Esophagus squamous epithelium (tissue), 5 donors: ENCODE data around the gene BICD2. TPM values are rescaled to one million over a fixed set of nuclear protein-coding genes. Genes with fewer than 3 reads are reported as not detected.
A peak's percentile ranks its signal among the peaks of the same experiment; 100 is the strongest.

Experiments
- DNase-seq: peaks from one replicate; lab custom pipeline; 2025; lab: John Stamatoyannopoulos, UW
- H3K27ac ChIP-seq, 4 donors: fragments of 200-600 bp; sonication (generic); one replicate each; pipeline ENCODE4 v1.5.1; 2016 to 2019; ENCODE audit warnings: mild to moderate bottlenecking in 1 of 4
- H3K27me3 ChIP-seq, 4 donors: fragments of 200-600 bp; sonication (generic); 1 replicate in 3 of 4; 2 replicates in 1 of 4; pipeline versions ENCODE4 v1.5.1 to v1.6.0; 2017 to 2021; ENCODE audit warnings: antibody characterized with exemption in 1 of 4
- H3K36me3 ChIP-seq, 3 donors: fragments of 200-600 bp; sonication (generic); one replicate each; pipeline ENCODE4 v1.5.1; 2016 to 2019
- H3K4me1 ChIP-seq, 3 donors: fragments of 200-600 bp; sonication (generic); one replicate each; pipeline ENCODE4 v1.5.1; 2017 to 2019
- H3K4me3 ChIP-seq, 4 donors: fragments of 200-600 bp; sonication (generic); 1 replicate in 3 of 4; 2 replicates in 1 of 4; pipeline ENCODE4 v1.5.1; 2016 to 2019; ENCODE audit warnings: mild to moderate bottlenecking in 2 of 4, moderate library complexity in 1 of 4
- H3K9me3 ChIP-seq, 3 donors: fragments of 200-600 bp; sonication (generic); one replicate each; pipeline ENCODE4 v1.5.1; 2016 to 2019
- CTCF ChIP-seq, 6 experiments: fragments of 450-650 bp in 4 of 6; fragments of 200-600 bp in 2 of 6; sonication (generic) in 2 of 6; IDR thresholded peaks; one replicate each; pipeline ENCODE4 v1.5.1; 2016 to 2019; ENCODE audit warnings: antibody characterized with exemption in 6 of 6, mild to moderate bottlenecking in 4 of 6, moderate library complexity in 4 of 6
- POLR2A ChIP-seq, 4 donors: fragments of 450-650 bp; IDR thresholded peaks; one replicate each; pipeline ENCODE4 v1.6.1; 2017; ENCODE audit warnings: antibody characterized with exemption in 4 of 4, mild to moderate bottlenecking in 4 of 4, moderate library complexity in 3 of 4
- WGBS, 2 donors: methylation state at CpG; one replicate each; pipeline ENCODE4 v1.1.5; 2018; 5-methylcytosine and 5-hydroxymethylcytosine counted together
- intact Hi-C: fragments of 100-400 bp; cut with DNase I; formaldehyde crosslinking; loops from one replicate; pipeline ENCODE4 v1.15.0; 2022
- total RNA-seq, 4 donors: library from RNA; depleted of rRNA; stranded (reverse); fragments of >200 nt; gene quantifications; one replicate each; pipeline ENCODE4 v1.1.0, GENCODE V29; 2016
- donor health status: DM: yes; HTN: yes; CAD: no.

The BICD2 gene
- total RNA-seq, 4 donors from 2014 or later: 81.7 to 116 (median 91.1) TPM

DNA sequence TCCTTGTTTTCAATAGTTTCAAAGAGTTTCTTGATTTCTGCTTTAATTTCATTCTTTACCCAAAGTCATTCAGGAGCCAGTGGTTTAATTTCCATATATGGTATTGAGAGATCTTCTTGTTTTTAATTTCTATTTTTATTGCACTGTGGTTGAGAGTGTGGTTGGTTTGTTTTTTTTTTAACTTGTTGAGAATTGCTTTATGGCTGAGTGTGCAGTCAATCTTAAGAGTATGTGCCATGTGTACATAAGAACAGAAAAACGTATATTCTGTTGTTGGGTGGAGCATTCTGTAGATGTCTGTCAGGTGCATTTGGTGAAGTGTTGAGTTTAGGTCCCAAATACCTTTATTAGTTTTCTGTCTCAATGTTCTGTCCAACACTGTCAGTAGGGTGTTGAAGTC lies 68.0 kb downstream of the BICD2 start:
- Histone ChIP-seq H3K9me3 (peaks cover 0 to 47% (median 10%) of the 10 kb centered on the region in 3 donors), H3K27me3 (no peaks in the 10 kb centered on the region), H3K4me1 (no peaks in the 10 kb centered on the region), H3K36me3 (no peaks in the 10 kb centered on the region), H3K27ac (no peak overlapping the region), H3K4me3 (no peak overlapping the region)
- TF ChIP-seq CTCF (IDR thresholded peaks at IDR 0.05) (no peak), POLR2A (IDR thresholded peaks at IDR 0.05) (no peak)
- WGBS, 2 donors: 33 to 41% methylated on average over 1 of the region's 1 CpG
- intact Hi-C loops: no loop called here
- no peak for DNase-seq

DNA sequence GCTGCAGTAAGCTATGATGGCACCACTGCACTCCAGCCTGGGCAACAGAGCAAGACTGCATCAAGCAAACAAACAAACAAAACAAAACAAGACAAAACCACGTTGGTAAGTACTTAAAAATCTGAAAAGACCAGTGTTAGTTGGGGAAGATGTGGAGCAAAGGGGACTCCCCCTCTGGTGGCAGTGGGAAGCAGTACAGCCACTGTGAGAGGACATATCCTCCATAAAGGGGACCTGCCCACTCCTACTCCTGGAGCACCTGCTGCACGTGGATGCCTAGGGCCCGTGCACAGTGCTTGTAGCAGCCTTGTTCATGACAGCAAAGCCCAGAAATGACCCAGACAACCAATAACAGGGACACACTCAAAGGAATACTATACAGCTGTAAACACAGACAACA lies 77.7 kb downstream of the BICD2 start:
- no peak for TF ChIP-seq POLR2A (IDR thresholded peaks at IDR 0.05)
- peak in 1 of 6 experiments; percentile 20 for TF ChIP-seq CTCF (IDR thresholded peaks at IDR 0.05)
- Histone ChIP-seq H3K27ac (no peak overlapping the region), H3K27me3 (no peaks in the 10 kb centered on the region), H3K9me3 (peaks cover 0 to 27% (median 13%) of the 10 kb centered on the region in 3 donors), H3K4me1 (peaks cover 4 to 20% (median 4%) of the 10 kb centered on the region in 3 donors), H3K36me3 (no peaks in the 10 kb centered on the region), H3K4me3 (no peak overlapping the region)
- DNase-seq: no peak
- intact Hi-C loops: no loop called here
- WGBS, 2 donors: 53 to 69% methylated on average over 3 of the region's 3 CpGs

- peaks cover 0 to 4% (median 0%) of the 10 kb centered on the region in 4 donors for H3K27me3 ChIP-seq
- intact Hi-C loops: no loop called here
- H3K4me3 ChIP-seq: no peak overlapping the region
- no peaks in the 10 kb centered on the region for H3K36me3 ChIP-seq
- no peak for TF ChIP-seq CTCF (IDR thresholded peaks at IDR 0.05)
- no peak for TF ChIP-seq POLR2A (IDR thresholded peaks at IDR 0.05)
- no peak for DNase-seq
- H3K9me3 ChIP-seq: peaks cover 0 to 7% (median 0%) of the 10 kb centered on the region in 3 donors
- peak overlapping the region in 1 of 4 donors; percentile 17 for H3K27ac ChIP-seq
- H3K4me1 ChIP-seq: peaks cover 9 to 39% (median 9%) of the 10 kb centered on the region in 3 donors
- WGBS, 2 donors: 50 to 61% methylated on average over 4 to 5 of the region's 5 CpGs
These were observed 79.6 kb downstream of the BICD2 start for GRCh38 chr9:92685022-92685421.

DNA sequence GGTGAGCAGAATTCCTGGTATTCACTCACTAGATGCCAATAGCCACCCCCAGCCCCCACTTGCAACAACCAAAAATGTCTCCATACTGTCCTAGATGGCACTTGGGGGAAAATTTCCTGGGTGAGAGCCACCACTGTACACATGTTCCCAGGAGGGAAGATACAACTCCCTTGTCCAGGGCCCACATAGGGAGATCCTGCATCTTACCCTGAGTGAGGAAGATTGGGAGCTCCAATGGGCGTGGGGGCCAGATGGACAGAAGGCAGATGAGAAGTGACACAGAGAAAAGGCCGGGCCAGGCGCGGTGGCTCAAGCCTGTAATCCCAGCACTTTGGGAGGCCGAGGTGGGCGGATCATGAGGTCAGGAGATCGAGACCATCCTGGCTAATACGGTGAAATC lies 82.4 kb downstream of the BICD2 start:
- Histone ChIP-seq H3K36me3 (no peaks in the 10 kb centered on the region), H3K4me3 (no peak overlapping the region), H3K4me1 (peaks cover 15 to 67% (median 26%) of the 10 kb centered on the region in 3 donors), H3K27me3 (peaks cover 0 to 4% (median 0%) of the 10 kb centered on the region in 4 donors), H3K27ac (peak overlapping the region; percentile 89 to 96 (median 94)), H3K9me3 (no peaks in the 10 kb centered on the region)
- no peak for TF ChIP-seq POLR2A (IDR thresholded peaks at IDR 0.05)
- 96 to 98% methylated on average over 5 to 8 of the region's 8 CpGs for WGBS, 2 donors
- intact Hi-C loops: no loop called here
- no peak for DNase-seq

DNA sequence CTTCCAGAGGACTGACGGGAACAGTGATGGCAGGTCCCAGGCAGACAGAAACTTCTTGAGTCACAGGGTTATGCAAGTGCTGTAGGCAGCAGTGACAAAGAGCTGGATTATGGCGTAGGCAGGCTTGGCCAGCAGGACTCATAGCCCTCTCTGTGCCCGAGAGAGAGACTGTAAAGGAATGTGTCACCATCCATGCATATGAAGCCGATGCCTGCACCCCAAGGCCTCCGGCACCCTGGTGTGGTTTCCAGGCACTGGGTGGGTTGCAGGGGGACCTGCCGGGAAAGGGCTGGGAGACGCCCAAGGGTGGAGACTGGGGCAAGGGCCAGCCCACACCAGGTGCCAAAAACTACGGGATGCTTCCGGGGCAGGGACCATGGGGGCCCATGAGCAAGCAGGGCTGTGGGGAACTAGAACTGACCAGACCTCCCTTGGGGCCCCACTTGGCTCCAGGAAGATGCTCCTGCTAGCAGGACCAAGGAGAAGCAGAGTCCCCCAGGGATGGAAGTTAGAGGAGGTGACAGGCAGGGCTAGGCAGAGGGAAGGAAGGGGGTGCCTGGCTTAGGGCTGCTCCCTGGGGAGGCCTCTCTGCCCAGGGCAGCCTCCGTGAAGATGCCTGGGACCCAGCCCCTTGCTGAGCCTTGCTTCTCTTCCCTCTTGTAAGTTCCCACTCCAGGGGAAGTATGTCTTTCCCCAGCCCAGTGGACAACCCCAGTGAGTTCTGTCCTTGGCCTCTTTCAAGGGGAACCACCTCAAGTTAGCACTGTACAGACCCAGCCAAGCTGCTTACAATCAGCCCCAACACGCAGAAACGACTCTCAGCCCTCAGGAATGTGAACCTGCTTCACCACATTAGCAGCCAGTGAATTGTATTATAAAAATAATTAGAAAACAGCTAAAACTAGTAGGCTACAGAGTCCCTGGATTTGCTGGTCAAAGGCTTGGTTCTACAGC lies 84.2 kb downstream of the BICD2 start:
- H3K4me3 ChIP-seq: no peak overlapping the region
- H3K4me1 ChIP-seq: peaks cover 15 to 82% (median 32%) of the 10 kb centered on the region in 3 donors
- intact Hi-C loops: no loop called here
- peaks cover 0 to 4% (median 0%) of the 10 kb centered on the region in 4 donors for H3K27me3 ChIP-seq
- H3K9me3 ChIP-seq: no peaks in the 10 kb centered on the region
- 22 to 53% methylated on average over 5 to 8 of the region's 12 CpGs for WGBS, 2 donors
- TF ChIP-seq CTCF (IDR thresholded peaks at IDR 0.05): no peak
- TF ChIP-seq POLR2A (IDR thresholded peaks at IDR 0.05): no peak
- H3K36me3 ChIP-seq: no peaks in the 10 kb centered on the region
- H3K27ac ChIP-seq: peak overlapping the region; percentile 89 to 96 (median 94)
- DNase-seq: no peak
